GM18499 (cell line): ENCODE data around the gene HHIPL1.

Experiments
- ATAC-seq: cut with Tn5 transposase; IDR thresholded peaks from one replicate; pipeline ENCODE4 v1.9.1; 2021; ENCODE audit warnings: moderate number of reproducible peaks; ENCODE audit not compliant: insufficient read depth, unreplicated experiment

Gene HHIPL1

DNA sequence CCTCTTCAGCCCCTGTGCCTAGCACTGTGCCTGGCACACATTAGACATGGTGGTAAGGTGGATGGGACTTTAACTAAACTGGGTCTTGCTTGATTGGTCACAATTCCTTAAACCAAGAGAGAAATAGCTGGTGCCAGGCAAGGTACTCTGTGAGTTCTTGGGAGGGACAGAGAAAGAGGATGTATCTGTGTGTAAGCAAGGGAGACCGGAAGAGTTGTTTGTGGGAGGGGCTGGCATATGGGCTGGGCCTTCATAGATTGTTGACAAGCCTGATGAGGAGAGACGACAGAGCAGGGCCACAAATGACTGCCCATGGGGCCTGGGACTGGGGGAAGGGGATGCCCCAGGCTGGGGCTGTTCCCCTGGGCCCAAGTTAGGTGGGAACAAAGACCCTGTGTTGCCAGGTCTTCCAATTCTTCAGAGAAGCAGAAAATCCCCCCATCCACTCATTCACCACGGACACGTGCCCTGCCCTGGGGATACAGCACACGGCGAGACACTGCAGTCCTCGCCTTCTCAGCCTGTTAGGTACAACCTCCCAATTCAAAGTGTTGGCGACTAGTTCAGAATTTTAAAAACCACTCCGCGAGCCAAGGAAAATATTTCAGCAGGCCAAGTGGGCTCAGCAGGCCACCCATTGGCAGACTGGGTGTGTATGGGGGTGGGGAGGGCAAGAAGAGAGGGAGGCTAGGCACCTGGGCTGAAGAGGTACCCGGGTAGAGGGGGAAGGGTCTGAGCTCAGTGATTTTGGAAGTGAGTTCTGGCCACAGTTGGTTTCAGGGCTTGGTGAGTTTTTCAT is 27.8 kb downstream of the HHIPL1 start:
- no peak for ATAC-seq

- no peak for ATAC-seq
These were observed 28.6 kb downstream of the HHIPL1 start for GRCh38 chr14:99673305-99674063.

DNA sequence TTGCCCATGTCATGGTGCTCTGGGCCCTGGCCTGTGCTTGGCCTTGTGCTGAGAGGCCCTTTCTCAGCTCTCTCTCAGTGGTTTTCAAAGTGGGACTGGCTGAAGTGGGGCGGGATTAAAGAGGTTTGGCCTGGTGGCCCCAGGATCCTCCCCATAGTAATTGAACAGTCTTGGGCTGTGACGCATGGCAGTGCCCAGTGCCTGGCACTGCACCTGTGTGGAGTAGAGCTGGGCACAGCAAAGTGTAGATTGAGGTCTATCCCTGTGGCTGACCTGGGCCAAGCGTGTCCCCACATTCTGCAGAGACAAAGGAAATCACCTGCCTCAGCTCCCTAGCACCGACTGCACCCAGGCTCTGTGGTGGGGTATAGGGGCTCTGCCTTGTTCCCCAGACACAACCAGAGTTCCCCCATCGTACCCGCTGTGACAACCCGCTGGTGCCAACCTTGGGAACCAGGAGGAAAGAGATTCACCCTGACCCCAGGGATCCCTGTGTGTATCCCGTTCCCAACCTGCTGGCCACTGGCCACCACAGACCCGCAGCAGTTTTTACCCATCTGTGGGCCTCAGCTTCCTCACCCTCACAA is 29.2 kb downstream of the HHIPL1 start:
- ATAC-seq: no peak

DNA sequence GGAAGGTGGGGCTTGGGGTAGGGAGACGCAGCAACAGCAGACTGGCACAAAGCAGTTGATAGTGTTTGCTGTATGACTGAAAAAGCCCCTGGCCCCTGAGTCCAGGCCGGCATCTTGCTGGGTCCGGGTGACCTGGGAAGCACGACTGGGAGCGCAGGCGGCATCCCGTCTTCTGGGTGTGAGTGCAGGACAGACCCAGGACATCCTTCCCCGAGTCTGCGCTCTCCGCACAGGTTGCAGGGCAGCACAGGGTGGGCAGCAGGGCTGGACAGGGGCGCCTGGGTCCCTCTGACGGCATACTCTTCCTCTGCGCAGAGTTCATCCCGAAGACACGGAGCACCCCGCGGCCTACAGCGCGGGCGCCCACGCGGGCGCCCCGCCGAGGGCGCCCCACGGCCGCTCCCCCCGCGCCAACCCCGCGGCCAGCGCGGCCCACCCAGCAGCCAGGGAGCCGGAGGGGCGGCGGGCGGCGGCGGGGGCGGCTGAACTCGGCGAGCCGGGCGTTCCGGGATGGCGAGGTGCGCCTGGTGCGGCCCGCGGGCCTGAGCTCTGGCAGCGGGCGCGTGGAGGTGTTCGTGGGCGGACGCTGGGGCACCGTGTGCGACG is 29.9 kb downstream of the HHIPL1 start:
- ATAC-seq: no peak

DNA sequence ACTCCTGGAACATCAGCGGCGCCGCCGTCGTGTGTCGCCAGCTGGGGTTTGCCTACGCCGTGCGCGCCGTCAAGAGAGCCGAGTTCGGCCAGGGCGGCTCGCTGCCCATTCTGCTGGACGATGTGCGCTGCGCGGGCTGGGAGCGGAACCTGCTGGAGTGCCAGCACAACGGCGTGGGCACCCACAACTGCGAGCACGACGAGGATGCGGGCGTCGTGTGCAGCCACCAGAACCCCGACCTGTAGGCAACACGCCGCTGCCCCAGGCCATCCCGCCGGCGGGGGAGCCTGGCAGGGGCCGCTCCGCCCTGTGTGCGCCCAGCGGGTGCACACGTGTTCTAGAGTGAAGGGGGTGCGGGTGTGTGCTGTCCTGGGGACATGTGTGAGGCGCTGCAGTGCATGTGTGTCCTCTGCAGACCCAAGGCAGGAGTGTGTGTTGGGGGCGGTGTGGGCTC is 30.5 kb downstream of the HHIPL1 start:
- no peak for ATAC-seq

DNA sequence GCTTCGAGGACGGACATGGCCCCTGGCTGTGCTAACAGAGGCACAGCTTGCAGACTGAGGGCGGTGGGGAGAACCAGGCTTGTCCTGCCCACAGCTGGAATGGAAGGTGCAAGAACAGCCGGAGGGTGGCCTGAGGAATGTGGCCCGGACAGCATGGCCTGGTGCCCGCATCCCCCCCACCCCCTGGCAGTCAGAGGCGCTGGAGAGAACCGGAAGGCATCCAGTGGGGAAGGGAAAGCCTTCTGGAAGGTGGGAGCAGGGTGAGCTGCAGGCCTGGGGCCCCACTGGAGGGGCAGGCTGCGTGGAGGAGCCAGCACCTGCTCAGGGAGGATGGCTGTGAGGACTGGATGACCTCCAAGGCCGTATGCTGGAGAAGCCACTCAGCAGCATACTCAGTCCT is 31.0 kb downstream of the HHIPL1 start:
- ATAC-seq: no peak

GRCh38 chr14:99676657-99677056 is 31.7 kb downstream of the HHIPL1 start:
- ATAC-seq: no peak

GRCh38 chr14:99677231-99678140 is 32.6 kb downstream of the HHIPL1 start:
- ATAC-seq: no peak

GRCh38 chr14:99678198-99678597 is 33.3 kb downstream of the HHIPL1 start:
- ATAC-seq: no peak

DNA sequence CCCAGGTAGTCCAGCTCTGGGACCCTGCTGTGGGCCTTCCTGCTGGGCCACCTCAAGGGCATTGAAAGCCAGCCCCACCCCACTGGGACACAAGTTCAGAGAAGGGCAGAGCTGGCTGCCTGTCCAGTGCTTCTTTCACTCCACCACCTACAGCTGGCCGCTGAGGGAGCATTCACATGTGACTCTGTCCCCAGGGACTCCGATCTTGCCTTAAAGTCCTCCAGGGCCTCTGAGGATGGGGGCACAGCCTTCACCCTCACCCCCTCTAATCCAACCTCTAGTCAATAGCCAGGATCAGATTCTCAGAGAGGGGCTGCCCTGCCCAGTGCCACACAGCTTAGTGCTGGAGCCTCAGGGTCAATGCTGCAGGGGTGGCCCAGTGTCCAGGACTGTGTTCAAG is 34.2 kb downstream of the HHIPL1 start:
- ATAC-seq: no peak

GRCh38 chr14:99679543-99679942 is 34.6 kb downstream of the HHIPL1 start:
- no peak for ATAC-seq

GRCh38 chr14:99679996-99680395 is 35.1 kb downstream of the HHIPL1 start:
- no peak for ATAC-seq

- no peak for ATAC-seq
These were observed 36.3 kb downstream of the HHIPL1 start for GRCh38 chr14:99681101-99681831.

- no peak for ATAC-seq
These were observed 36.9 kb downstream of the HHIPL1 start for GRCh38 chr14:99681832-99682148.

- peak; percentile 30 for ATAC-seq
These were observed 38.1 kb downstream of the HHIPL1 start for GRCh38 chr14:99682809-99683618.

DNA sequence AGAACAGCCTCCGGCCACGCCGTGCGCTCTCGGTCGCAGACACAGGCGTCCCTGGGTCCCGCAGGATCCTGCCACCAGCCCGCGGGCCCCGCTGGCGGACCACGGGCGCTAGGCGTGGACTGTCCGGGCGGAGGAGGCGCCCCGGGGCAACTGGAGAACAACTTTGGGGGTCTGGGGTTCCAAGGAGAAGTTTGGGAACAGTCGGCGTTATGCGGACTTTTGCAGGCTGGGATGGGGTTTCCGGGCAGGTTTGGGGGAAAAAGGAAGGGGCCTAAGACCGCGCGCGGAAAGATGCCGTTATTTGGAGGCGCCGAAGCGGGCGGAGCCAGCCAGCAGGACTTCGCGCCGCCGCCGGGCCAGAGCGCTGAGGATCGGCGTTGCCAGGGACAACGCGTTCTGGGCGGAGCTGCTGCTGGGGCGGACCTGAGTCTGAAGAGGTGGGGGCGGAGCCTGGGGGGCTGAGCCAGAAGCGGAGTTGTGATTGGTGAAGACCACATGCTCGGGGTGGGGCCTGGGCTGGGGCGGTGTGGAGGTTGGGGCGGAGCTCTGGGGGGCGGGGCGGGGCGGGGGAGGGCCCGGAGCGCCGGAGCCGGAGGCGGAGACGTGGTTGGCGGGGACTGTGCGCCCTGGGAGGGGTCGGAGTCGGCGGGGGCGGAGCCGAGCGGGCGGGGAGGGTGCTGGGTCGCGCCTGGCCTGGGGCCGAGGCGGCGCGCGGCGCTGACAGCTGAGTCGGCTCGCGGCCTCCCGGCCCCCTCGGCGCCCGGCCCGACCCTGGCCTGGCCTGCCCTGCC is 38.9 kb downstream of the HHIPL1 start, which contains the start of gene CYP46A1:
TSS of gene CYP46A1 (plus strand) at position 680 of the 791 bp plus-strand sequence. CDS start 120 bp downstream, outside the sequence.
- peak; percentile 80 for ATAC-seq

DNA sequence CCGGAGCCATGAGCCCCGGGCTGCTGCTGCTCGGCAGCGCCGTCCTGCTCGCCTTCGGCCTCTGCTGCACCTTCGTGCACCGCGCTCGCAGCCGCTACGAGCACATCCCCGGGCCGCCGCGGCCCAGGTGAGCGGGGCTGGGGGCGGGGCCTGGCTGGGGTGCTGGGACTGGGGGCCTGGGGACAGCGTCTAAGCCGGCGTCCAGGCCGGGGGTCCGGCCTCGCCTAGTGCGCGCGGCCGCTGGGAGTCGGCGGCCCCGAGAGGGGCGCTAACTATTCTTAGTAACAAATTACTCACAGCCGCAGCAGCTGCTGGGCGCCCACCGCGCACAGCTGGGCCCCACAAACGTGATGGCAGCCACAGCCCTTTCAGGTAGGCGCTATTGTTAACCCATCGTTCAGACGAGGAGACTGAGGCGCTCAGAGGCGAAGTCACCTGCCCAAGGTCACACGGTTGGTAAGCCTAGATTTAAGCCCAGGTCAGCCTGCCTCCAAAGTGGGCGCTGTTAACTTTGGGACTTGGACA is 39.5 kb downstream of the HHIPL1 start:
- peak; percentile 15 for ATAC-seq
